Osteocyte (in vitro differentiated cells): ENCODE measurements around the gene AGO1. TPM values are rescaled to one million over a fixed set of nuclear protein-coding genes. Genes with fewer than 3 reads are reported as not detected.

Experiments used
- DNase-seq: peaks from one replicate; pipeline ENCODE4 v3.0.0; 2021; ENCODE audit warnings: mixed read lengths; ENCODE audit not compliant: unreplicated experiment; ENCODE audit errors: extremely low spot score
- H3K27ac Mint-ChIP-seq: one replicate; pipeline ENCODE4 v1.8.0; 2021; ENCODE audit warnings: mild to moderate bottlenecking, mixed read lengths; ENCODE audit not compliant: unreplicated experiment
- H3K27me3 Mint-ChIP-seq: one replicate; pipeline ENCODE4 v1.8.0; 2021; ENCODE audit warnings: mixed read lengths; ENCODE audit not compliant: unreplicated experiment
- H3K36me3 Mint-ChIP-seq: one replicate; pipeline ENCODE4 v1.8.0; 2021; ENCODE audit warnings: mixed read lengths; ENCODE audit not compliant: unreplicated experiment
- H3K4me1 Mint-ChIP-seq: one replicate; pipeline ENCODE4 v1.8.0; 2021; ENCODE audit warnings: mixed read lengths; ENCODE audit not compliant: unreplicated experiment
- H3K4me3 Mint-ChIP-seq: one replicate; pipeline ENCODE4 v1.8.0; 2021; ENCODE audit warnings: mild to moderate bottlenecking, moderate library complexity, mixed read lengths; ENCODE audit not compliant: unreplicated experiment
- H3K9me3 Mint-ChIP-seq: one replicate; pipeline ENCODE4 v1.8.0; 2021; ENCODE audit warnings: mixed read lengths; ENCODE audit not compliant: unreplicated experiment
- CTCF ChIP-seq: fragments of 200-600 bp; sonication (generic); IDR thresholded peaks from 2 replicates; pipeline ENCODE4 v1.5.0; 2021; ENCODE audit warnings: antibody characterized with exemption, mild to moderate bottlenecking, moderate library complexity
- total RNA-seq: library from RNA; stranded (reverse); gene quantifications from 2 replicates; pipeline ENCODE4 v1.2.1, GENCODE V29; 2021

Gene AGO1
- total RNA-seq, 1 donor from 2014 or later, result 34.1 TPM

- no peak for DNase-seq
- Mint-ChIP-seq H3K4me1 (no peaks in the 10 kb centered on the region), H3K27ac (no peak overlapping the region), H3K27me3 (no peaks in the 10 kb centered on the region), H3K9me3 (no peaks in the 10 kb centered on the region), H3K36me3 (peaks cover 46% of the 10 kb centered on the region), H3K4me3 (no peak overlapping the region)
- no peak for TF ChIP-seq CTCF
Measured at GRCh38 chr1:35850716-35851115, 32.3 kb upstream of the AGO1 start.

- Mint-ChIP-seq H3K4me1 (no peaks in the 10 kb centered on the region), H3K9me3 (no peaks in the 10 kb centered on the region), H3K27ac (no peak overlapping the region), H3K4me3 (no peak overlapping the region), H3K27me3 (no peaks in the 10 kb centered on the region), H3K36me3 (peaks cover 50% of the 10 kb centered on the region)
- DNase-seq, result no peak
- no peak for TF ChIP-seq CTCF
Measured at GRCh38 chr1:35851132-35851869, 31.7 kb upstream of the AGO1 start.

- Mint-ChIP-seq H3K9me3 (no peaks in the 10 kb centered on the region), H3K36me3 (peaks cover 51% of the 10 kb centered on the region), H3K4me3 (no peak overlapping the region), H3K4me1 (no peaks in the 10 kb centered on the region), H3K27me3 (no peaks in the 10 kb centered on the region), H3K27ac (no peak overlapping the region)
- no peak for TF ChIP-seq CTCF
- no peak for DNase-seq
Measured at GRCh38 chr1:35852241-35852640, 30.8 kb upstream of the AGO1 start.

GRCh38 chr1:35854989-35855700 is 27.9 kb upstream of the AGO1 start:
- no peak for DNase-seq
- no peak overlapping the region for H3K27ac Mint-ChIP-seq
- H3K9me3 Mint-ChIP-seq, result no peaks in the 10 kb centered on the region
- H3K4me1 Mint-ChIP-seq, result no peaks in the 10 kb centered on the region
- H3K36me3 Mint-ChIP-seq, result peaks cover 49% of the 10 kb centered on the region
- H3K27me3 Mint-ChIP-seq, result no peaks in the 10 kb centered on the region
- no peak overlapping the region for H3K4me3 Mint-ChIP-seq
- no peak for TF ChIP-seq CTCF

GRCh38 chr1:35856964-35857363 is 26.0 kb upstream of the AGO1 start:
- Mint-ChIP-seq H3K4me3 (no peak overlapping the region), H3K9me3 (no peaks in the 10 kb centered on the region), H3K36me3 (peaks cover 39% of the 10 kb centered on the region), H3K27ac (no peak overlapping the region), H3K27me3 (no peaks in the 10 kb centered on the region), H3K4me1 (no peaks in the 10 kb centered on the region)
- no peak for TF ChIP-seq CTCF
- no peak for DNase-seq
